HG03558 (cell line): ENCODE measurements around the gene FBXO42.

Source experiments
- ATAC-seq: cut with Tn5 transposase; IDR thresholded peaks from one replicate; pipeline ENCODE4 v1.9.1; 2021; ENCODE audit warnings: moderate number of reproducible peaks; ENCODE audit not compliant: unreplicated experiment; ENCODE audit errors: extremely low read depth

FBXO42 gene

DNA sequence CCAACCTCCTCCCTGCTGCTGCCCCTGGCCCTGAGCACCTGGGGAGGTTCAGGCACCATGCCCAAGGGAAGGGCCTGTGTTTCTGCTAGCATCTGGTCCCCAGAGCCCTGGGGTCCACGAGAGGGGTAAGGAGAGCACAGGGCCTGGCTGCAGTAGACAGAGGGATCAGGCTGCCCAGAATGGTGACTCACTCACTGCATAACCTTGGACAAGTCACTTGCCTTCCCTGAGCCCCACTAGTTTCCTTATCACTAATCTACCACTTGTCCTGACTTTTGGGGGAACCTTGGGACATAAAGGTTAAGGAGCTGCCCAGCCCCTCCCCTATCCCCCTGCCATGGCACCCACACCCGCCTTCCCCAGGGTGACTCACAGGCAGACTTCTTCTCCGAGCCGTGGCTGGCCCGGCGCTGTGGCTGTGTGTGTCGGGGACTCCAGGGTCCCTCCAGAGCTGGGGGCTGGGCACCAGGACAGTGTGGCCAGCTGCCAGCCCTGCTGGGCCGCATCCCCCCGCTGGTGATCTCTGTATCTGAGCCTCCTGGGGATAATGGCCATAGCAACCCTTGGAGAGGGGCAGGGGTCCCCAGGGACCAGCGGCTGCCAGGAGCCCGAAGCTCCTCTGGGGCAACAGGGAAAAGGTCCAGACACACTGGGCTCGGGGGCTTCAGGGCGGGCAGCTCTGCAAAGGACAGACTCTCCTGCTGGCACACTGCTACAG is 143.9 kb downstream of the FBXO42 start:
- ATAC-seq, result no peak

DNA sequence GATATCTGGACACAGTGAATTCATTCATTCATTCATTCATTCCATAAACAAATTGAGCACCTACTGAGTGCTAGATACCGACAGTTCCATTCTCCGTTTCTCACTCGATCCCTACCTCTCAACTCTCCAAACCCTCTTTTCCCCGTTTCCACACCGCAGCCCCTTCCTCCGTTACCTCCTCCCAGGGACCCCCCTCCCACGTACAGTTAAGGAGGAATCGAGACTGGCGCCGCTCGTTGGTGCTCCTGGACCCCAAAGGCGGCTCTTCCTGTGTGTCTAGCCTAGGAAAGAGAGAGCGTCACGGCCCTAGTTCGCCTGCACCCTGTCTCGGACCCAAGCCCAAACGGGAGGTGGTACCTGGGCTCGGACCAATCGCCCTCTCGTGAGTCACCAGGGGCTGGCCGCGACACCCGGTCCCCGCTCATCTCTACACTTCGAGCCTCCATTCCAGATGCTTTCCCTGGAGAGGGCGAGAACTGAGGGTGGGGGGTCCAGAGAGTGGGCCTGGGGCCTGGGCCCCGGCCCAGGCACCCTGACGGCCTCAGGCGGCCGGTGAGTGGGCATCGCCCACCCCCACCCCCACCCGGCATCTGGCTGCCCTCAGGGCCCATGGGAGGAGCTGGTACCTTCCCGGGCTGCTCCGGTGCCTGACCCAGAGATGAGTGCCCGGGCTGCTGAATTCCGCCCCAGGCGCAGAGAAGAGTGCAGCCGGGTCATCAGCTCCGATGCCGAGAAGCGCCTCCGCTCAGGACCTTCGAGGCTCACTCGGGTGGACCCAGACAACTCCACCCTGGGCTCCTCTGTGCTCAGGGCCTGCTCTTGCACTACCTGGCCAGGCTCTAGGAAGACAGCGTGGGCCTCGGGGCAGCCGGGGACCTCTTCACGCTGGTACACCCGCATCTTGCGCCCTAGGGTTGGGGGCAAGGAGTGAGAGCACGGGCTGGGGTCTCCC is 144.7 kb downstream of the FBXO42 start:
- no peak for ATAC-seq

- peak; percentile 36 for ATAC-seq
These were observed 145.5 kb downstream of the FBXO42 start for GRCh38 chr1:16206547-16207317.

GRCh38 chr1:16205891-16206546 is 146.3 kb downstream of the FBXO42 start:
- ATAC-seq, result no peak

DNA sequence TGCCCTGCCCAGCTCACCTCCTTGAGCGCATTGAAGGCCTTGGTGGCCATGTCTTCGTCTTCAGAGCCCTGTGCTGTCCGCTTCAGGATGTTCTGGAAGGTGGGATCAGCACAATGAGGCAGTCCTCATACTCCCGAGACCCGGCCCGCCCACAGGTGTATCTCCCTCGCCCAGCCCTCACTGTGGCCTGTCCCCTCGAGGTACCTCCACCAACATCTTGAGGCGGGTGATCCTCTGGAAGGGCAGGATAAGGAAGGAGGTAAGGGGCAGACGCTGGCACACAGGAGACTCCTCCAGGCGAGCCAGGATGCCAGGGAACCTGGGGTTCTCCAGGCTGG is 147.0 kb downstream of the FBXO42 start:
- ATAC-seq, result no peak

DNA sequence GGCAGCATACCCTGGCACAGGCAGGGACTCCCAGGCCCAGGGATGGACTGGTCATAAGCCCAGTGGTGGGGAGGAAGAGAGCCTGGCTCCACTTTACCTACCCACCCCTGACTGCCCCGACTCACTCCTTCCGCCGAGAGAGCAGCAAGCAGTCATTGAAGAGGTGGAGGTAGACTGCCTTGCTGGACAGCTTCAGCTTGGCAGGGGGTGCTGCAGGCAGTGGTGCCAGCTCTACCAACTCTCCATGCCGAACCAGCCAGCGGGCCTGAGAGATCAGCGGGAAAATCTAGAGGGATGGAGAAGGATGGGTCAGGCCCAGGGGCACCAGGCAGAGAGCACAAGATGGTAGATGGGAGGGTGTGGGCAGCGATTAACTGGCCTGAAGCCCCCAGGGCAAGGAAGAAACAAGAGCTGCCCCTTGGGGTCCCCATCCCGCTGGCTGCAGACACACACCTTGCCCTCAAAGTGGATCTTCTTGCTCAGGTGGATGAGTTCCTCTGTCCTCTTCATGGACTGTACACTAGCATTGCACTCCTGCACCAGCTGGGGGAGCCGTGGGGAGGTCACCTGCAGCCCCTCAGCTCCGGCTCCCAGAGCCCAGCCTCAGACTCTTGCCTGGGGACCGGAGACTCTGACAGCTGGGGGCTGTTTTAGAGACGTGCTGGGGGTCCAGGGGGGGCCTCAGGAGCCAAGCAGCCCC is 147.5 kb downstream of the FBXO42 start:
- no peak for ATAC-seq

DNA sequence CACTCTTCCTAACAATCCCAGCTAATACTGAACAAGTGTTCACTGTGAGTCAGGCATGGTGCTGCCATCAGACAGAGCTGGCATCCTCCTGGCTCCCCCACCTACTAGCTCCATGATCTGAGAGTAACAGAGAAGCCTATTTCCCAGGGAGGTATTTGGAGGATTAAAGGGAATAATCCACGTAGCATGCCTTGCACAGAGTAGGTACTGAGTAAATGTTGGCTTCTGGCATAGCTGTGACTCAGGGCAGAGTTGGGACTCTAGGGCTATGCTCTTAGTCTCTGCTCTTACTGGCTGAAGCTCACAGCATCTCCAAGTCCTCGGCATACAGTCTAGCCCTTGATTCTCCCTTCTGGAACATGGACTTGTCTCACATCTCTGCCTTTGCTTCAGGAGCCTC is 148.1 kb downstream of the FBXO42 start:
- no peak for ATAC-seq

- no peak for ATAC-seq
These were observed 148.7 kb downstream of the FBXO42 start for GRCh38 chr1:16203550-16203949.

DNA sequence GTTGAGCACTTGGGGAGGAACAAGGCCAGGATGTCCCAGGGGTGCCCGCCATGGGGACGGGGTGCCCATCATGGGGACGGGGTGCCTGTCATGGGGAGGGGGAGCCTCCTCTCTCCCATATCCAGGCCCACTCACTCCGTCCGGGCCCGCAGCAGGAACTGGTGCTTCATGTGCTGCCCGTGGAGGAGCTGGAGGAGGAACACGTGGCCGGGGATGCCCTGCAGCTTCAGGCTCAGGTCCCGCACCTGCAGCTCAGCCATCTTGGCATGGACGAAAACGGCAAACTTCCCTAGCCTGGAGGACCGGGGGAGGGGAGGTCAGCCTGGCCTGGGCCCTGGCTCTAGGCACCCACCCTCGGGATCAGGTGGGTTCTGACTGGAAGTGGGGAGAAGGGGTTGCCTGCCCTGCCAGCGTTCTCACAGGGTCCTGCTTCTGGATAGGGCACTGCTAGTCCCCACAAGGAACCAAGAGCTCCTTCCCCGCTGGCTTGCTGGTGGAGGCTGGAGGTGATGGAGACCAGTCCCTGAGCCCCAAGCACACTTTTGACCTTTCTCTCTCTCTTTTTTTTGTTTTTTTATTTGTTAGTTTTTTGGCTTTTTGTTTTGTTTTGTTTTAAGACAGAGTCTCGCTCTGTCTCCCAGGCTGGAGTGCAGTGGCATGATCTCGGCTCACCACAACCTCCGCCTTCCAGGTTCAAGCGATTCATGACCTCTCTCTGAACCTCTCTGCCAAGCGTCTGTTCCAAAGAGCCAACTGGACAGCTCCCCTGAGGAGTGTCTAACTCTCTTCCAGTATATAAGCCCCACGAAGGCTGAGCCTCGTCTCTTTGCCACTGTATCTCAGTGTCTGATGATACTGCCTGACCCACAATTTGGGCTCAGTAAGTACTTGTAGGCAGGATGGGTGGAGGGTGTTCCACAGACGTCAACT is 149.7 kb downstream of the FBXO42 start:
- ATAC-seq, result no peak

- no peak for ATAC-seq
These were observed 152.6 kb downstream of the FBXO42 start for GRCh38 chr1:16199700-16200099.

DNA sequence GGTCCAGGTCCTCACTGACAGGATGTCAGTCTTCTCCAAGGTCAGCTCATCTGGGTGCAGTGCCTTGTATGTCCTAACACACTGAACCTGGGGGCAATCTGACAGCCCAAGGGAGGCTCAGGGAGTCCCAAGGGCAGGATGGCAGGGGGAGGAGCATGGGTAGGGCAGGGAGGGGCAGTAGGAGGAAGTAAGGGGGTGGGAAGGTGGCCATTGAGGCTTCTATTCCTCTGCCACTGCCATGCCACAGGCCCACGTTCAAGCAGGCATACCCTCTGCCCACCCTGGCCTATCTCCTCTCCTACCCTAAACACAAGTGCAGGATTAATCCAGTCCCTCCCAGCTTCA is 153.2 kb downstream of the FBXO42 start:
- ATAC-seq, result no peak

GRCh38 chr1:16198444-16199156 is 153.7 kb downstream of the FBXO42 start:
- ATAC-seq, result no peak

DNA sequence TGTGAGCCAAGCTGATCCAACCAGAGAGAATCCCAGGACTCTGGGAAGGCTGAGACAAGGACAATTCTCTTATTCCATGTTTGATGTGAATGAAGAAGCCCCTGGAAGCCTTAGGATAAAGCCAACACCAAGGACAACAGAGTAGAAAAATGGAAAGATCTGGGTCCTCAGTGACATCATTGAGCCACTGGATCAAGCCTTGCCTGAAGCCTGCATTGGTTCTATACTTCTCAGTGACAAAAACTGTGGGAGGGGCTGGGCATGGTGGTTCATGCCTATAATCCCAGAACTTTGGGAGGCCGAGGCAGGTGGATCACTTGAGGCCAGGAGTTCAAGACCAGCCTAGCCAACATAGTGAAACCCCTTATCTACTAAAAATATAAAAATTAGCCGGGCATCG is 155.4 kb downstream of the FBXO42 start:
- ATAC-seq, result no peak
